ENCODE results near the gene NTF3.
A peak's percentile ranks its signal among the peaks of the same experiment; 100 is the strongest.

Gene NTF3

DNA sequence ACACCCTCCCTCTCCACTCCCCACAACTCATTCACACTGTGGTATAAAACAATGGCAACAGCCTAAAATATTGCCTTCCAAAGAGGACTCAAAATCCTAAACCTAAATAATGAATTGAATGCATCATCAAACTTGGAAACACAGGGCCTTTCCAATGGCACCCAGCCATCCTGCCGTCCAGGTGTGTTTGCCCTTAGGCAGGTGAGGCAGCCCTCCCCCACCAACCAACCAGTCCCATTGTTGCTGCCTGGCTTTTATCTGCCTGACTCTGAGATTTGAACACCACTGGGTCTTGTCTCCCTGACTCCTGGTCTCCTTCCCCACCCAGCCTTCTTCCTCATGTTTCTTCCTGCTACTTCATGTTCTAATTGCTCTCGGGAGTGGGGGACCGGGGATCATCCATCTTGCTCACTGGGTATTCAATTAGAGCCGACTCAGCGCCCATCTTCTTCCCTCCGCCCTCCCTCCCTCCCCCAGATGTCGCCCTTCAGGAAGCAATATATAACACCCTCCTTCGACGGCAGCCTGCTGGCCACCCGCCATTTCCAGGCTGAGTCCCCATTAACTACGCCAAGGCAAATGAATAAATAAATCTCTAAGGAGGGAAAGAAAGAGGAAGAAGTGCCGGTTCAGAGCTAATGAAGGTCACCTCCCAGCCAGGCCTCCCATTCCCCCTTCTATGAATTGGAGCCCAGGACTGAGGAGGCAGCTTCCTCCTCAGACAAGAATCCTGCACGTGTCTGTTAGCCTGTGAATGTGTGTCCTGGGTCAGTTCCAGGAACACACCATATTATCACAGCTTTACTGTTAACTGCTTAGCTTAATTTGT lies 36.3 kb upstream of the NTF3 start:
- no peak for TF ChIP-seq CTCF (conservative IDR thresholded peaks at IDR 0.05; ENCODE audit: low read length)
- DNase-seq (ENCODE audit: low read depth), result no peak
- no peak overlapping the region for H3K4me3 ChIP-seq (ENCODE audit: low read length)

GRCh38 chr12:5396541-5396940 lies 35.4 kb upstream of the NTF3 start:
- DNase-seq (ENCODE audit: low read depth), result no peak
- H3K4me3 ChIP-seq (ENCODE audit: low read length), result no peak overlapping the region
- no peak for TF ChIP-seq CTCF (conservative IDR thresholded peaks at IDR 0.05; ENCODE audit: low read length)

GRCh38 chr12:5399266-5399665 lies 32.6 kb upstream of the NTF3 start:
- H3K4me3 ChIP-seq (ENCODE audit: low read length), result no peak overlapping the region
- TF ChIP-seq CTCF (conservative IDR thresholded peaks at IDR 0.05; ENCODE audit: low read length), result no peak
- DNase-seq (ENCODE audit: low read depth), result peak; percentile 41

DNA sequence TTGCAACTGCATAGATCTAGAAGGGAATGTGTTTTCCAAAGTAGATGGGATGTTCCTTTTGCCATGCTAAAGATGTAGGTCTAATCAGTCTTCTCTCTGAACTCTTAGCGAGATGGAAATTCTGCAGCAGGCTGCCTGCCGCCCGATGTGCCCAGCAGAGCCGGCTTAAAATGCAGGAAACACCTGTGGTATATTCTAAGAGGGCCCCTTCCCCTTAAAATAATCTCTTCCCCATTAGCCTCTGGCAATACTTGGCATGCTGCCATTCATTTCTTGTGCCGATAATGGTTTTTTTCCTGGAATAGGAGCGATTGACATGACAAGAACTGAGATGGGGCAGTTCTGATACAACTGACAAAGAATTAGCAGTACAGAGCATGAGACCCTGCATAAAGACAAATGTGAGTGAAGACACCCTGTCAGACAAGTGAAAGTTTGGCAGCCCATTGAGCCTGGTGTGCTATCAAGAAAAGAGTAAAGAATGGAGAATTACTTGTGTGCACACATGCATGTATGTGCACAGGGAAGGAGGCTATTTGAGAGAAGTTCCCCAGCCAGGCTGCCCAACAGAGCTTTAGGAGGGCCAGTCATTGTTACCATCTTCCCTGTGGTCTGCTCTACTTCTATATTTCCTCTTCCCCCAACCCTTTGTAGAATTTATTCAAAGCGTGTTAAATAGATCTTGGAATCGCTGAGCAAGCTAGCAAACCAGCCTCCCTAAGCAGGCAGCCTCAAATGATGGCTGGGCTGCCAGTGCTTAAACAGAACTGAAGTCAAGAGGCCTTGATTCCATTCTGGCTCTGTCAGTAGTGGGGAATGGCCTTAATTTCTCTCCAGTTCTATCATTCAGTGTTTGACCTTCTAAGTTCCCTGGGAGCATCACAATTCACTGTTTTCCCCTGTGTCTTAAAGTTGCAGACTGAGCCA lies 29.6 kb upstream of the NTF3 start:
- no peak for TF ChIP-seq CTCF (conservative IDR thresholded peaks at IDR 0.05; ENCODE audit: low read length)
- no peak for DNase-seq (ENCODE audit: low read depth)
- no peak overlapping the region for H3K4me3 ChIP-seq (ENCODE audit: low read length)

GRCh38 chr12:5403411-5403810 lies 28.5 kb upstream of the NTF3 start:
- no peak overlapping the region for H3K4me3 ChIP-seq (ENCODE audit: low read length)
- no peak for TF ChIP-seq CTCF (conservative IDR thresholded peaks at IDR 0.05; ENCODE audit: low read length)
- no peak for DNase-seq (ENCODE audit: low read depth)

DNA sequence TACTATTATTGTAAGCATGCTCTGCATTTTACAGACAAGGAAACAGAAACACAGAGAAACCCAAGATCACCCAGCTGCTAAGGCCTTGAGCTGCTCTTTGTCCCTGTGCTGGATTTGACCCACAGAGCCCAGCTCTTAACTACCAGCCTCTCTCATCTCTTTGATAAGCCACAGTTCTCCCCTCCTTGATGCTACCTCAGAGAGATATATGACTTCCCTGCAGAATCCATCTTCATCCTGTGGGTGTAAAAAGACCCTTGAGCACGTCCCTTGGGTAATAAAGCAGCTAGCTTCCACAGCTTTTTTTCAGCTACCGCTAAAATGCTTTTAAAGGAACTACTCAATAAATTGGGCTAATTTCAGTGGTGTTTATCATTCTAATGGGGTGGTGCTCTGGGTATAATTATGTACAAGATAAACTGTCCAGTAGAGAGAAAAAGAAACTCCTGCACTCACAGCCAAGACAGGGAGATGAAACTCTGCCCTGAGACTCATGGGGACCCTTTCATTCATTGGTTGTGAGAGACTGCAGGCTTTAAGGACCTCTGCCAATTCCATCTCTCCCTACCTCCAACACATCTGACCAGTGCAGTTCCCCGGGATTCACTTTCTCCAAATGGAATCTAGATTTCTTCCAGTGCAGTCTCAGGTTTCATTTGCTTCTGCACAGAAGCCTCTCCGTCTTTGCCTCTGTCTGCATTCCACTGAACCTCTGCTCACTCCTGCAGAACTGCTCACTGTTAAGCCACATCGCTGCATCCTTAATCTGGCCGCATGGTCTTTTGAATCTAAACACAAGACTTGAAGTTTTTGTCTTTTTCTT lies 24.7 kb upstream of the NTF3 start:
- H3K4me3 ChIP-seq (ENCODE audit: low read length), result no peak overlapping the region
- TF ChIP-seq CTCF (conservative IDR thresholded peaks at IDR 0.05; ENCODE audit: low read length), result no peak
- DNase-seq (ENCODE audit: low read depth), result no peak

Data from AG10803 (cell line).